Measurements from ENCODE around the gene ABI3BP.

DNA sequence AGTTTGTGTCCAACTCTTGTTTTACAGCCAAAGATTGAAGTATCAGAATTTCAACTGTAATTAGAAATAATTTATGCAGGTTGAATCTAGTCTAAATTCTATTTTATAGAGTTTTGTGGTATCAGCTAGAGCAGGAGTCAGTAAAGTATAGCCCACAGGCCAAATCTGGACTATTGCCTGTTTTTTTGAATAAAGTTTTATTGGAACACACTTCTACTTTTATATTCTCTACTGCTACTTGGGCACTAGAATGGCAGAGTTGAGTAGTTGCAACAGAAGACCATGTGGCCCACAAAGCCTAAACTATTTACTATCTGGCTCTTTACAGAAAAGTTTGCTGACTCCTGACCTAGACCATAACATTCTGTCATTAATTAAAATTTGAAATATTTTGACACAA, 247.6 kb downstream of the ABI3BP start:
- TF ChIP-seq, protein P1, sequence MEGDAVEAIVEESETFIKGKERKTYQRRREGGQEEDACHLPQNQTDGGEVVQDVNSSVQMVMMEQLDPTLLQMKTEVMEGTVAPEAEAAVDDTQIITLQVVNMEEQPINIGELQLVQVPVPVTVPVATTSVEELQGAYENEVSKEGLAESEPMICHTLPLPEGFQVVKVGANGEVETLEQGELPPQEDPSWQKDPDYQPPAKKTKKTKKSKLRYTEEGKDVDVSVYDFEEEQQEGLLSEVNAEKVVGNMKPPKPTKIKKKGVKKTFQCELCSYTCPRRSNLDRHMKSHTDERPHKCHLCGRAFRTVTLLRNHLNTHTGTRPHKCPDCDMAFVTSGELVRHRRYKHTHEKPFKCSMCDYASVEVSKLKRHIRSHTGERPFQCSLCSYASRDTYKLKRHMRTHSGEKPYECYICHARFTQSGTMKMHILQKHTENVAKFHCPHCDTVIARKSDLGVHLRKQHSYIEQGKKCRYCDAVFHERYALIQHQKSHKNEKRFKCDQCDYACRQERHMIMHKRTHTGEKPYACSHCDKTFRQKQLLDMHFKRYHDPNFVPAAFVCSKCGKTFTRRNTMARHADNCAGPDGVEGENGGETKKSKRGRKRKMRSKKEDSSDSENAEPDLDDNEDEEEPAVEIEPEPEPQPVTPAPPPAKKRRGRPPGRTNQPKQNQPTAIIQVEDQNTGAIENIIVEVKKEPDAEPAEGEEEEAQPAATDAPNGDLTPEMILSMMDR (conservative IDR thresholded peaks at IDR 0.05; ENCODE audit: low read depth in 2 of 2) = no peak
- TF ChIP-seq POLR2AphosphoS5 (IDR thresholded peaks at IDR 0.05; ENCODE audit: low read depth) (no peak), JUNB (IDR thresholded peaks at IDR 0.05; ENCODE audit: unreplicated experiment) (no peak)
- TF ChIP-seq, protein P2, sequence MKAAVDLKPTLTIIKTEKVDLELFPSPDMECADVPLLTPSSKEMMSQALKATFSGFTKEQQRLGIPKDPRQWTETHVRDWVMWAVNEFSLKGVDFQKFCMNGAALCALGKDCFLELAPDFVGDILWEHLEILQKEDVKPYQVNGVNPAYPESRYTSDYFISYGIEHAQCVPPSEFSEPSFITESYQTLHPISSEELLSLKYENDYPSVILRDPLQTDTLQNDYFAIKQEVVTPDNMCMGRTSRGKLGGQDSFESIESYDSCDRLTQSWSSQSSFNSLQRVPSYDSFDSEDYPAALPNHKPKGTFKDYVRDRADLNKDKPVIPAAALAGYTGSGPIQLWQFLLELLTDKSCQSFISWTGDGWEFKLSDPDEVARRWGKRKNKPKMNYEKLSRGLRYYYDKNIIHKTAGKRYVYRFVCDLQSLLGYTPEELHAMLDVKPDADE (IDR thresholded peaks at IDR 0.05) = no peak

Measured in GM23338 (cell line).